ENCODE results near the gene ITPR2.

Gene ITPR2

DNA sequence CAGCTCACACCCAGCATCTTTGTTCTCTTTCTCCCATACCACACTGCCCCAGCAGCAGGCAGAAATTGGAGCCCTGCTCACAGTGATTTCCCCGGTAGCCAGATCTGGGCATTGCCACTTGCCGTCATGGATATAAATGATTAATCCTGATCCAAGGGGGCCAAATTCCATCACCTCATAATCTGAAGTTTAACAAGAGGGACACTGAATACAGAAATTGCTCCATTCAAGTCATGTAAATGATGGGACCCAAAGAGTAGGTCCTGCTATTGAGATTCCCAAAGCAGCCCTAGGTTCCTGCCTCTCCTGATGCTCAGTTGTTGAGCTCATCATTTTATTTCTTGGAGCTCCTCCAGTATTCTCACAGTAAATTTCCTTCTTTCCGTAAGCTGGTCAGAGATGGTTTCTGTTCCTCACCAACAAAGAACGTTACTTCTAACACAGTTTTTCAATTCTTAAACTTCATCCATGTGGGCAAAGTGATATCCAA is 11.7 kb downstream of the ITPR2 start:
- DNase-seq: no peak

DNA sequence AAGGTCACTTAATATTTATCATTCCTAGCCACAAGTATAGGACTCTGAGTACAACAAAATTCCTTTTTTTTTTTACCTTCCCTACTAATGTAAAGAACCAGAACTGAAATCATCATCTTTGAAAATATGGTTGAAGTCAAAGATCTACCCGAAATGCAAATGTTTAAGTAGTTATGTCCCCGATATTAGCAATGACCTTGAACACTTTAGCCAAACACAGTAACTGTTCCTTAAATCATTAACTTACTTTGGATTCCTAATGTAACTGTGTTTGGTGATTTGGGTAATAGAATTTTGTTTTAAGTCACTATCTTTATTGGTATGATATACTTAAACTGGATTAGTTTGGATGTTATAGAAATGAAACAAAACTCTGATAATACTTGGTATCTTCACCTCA is 14.4 kb downstream of the ITPR2 start:
- no peak for DNase-seq

DNA sequence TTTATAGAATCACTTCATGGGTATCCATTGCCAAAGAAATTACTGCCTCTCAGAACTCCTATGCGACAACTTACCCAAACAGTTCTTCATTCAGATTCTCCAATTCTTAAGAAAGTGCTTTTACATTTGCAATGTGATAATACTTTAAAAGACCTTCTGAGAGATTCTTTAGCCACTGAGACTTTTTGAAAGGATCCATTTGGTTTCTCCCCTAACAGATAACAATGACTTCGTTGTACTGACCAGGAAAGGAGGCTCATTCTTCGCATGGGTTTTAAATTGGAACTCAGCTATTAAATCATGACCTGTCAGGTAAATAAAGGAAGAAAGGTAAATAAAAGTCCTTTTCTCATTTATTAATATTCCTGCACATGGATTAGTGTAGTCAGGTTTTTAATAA is 14.8 kb downstream of the ITPR2 start:
- DNase-seq: no peak

DNA sequence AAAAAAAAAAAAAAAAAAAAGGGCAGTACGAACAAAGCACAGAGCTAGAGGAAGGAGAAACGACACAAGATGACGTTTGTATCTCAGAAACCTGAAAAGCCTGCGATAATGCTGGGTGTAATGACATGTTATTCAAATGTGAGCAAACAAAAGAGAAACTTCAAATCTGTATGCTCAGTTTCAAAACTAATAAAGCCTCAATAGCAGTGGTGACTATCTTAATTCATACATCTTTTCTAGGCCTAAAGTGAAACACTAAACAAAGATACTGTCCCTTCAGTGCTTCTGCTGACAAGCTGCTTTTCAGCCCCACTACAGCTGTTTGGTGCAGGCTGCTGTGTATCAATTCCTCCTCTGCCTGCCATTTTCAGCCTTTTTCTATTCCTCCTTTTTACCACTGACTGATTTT is 15.8 kb downstream of the ITPR2 start:
- no peak for DNase-seq

DNA sequence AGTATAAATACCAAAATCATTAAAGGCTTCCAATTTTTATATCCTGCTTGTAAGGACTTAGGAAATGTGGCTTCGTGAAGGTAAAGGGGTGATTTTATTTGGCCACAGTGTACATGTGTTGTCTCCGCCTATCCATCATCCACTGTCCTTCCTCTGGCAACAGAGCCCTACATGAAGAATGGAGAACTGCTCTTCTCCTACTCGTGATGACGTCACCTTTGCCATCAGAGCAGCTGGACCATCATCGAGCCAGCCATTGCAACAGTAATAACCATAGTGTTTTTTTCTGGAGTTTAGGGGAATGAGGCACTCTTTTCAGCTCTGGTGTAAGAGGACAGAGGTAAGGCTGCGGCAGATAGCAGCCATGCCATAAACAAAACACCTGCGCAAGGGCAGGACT is 19.2 kb downstream of the ITPR2 start:
- DNase-seq: no peak

DNA sequence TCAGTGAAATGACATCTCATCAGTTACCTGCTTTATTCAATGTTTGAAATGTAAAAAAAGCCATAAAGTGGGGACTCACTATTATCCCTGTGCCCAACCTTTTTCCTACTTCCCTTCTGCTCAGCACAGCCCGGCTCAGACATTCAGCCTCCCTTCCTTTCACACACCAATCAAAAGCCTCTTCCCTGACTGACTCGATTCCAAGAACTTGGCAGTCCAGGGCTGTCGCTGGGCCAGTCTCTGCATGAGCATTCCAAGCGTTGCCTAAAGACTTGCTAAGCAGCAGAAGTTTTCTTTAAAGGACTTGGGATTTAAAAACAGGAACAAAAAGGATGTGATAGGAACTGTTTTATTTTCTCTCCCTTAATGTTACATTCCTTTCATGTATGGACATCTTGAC is 22.7 kb downstream of the ITPR2 start:
- no peak for DNase-seq

DNA sequence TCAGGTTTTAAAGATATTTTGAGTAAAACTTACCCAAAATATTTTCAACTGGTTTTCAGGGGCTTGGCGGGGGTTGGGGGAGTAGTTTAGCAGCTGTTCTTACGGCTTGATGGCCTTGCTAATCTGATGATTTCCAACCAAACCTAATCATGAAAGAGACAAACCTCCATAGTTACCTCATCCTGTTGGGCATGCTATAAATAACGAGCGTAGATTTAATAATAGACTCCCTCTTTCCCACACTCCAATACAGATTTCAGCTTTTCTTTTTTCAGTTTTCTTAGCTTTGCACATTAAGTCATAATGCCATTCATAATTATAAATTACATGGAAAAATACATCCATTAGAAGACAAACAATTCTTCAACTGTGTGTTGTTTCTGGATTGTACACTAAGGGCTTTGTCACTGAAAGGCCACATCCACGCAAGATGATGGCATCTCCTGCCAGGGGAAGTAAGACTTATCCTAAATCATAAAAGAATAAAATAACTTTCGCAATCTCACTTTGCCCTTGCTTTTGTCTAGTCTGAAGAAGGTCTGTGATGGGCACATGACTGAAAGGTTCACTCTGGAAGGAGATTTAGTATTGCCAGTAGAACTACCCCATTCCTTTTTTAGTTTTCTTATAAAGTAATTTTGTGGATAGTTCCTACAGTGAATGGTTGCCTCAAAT is 23.2 kb downstream of the ITPR2 start:
- DNase-seq: no peak

DNA sequence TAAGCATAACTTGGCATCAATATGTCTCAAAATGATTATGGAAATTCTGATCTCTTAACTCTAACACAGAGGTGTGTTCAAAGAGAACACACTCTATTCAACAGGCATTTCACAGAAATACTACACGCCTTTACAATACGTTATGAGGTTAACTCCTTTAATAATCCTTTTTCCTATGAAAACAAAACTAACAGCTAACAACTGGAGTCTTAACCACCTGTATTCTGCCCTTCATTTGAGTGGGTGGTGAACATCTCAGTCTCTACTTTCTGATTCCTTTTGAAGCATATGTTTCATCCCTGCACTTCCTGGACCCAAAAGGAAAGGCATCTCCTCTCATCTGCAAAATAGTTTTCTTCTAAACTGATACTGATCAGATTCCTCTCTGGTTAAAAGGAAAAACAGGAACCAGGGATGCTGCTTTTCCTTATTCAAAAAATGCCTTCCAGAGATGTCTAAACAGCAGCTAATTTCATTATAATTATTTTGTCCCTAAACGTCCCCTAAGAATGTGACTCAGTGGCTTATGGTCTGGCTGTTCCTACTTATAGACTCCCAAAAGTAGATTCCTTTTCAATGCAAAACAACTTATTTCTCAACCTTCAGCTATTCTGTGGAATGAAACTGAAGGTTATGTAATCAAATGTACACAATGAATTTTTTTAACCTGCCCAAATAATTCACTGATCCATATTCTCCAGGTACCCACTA is 24.1 kb downstream of the ITPR2 start:
- DNase-seq: no peak

DNA sequence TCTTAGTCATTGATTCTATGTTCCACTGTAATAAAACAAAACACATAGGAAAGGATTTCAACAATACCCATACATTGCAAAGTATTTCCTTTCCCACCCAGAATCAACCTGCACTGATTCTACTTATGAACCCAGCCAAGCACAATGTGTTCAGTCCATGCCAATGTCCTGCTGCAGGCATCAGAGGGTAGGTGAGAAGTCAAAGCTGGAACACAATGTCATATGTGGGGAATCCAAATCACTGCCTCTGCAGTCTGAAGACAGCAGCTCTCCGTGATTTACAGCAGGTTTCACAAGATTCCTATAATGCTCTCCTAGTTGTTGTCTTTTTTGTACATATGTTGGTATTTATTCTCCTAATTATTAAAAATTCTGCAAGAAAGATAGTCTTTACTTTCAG is 25.7 kb downstream of the ITPR2 start:
- DNase-seq: no peak

DNA sequence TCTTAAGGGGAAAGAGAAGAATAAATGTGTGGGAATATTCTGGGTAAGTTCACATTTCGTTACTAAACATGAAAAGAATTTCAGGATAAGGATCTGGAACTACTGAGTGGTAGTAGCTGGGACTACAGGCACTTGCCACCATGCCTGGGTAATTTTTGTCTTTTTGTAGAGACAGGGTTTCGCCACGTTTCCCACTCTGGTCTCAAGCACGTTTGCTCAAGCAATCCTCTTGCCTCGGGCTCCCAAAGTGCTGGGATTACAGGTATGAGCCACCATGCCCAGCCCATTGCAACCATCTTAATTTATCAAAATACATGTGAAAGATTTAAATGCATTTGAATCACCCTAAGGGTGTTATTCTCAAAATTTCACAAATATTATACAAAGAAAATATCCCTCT is 26.4 kb downstream of the ITPR2 start:
- DNase-seq: no peak

DNA sequence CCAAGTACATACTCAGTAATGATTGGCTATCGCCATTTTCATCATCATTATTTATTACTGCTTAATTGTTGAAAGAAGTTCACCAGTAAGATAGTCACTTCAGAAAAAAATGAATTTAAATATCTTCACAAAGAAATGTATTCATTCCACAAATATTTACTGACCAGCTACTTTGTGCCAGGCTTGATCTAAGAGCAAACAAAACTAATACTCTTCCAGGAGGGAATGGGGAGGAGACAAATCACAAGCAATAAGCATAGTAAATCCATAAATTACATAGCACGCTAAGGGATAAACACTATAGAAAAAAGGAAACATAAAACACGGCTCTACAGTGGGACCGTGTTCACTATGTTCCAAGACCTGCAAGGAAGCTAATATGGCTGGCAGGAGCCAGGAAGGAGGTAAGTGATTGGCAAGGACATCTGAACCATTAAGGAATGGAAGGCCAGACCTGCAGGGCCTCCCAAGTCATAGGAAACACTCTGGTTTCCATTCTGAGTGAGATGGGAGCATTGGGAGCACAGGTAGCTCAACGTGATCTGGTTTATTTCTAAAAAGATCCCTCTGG is 27.5 kb downstream of the ITPR2 start:
- DNase-seq: no peak

DNA sequence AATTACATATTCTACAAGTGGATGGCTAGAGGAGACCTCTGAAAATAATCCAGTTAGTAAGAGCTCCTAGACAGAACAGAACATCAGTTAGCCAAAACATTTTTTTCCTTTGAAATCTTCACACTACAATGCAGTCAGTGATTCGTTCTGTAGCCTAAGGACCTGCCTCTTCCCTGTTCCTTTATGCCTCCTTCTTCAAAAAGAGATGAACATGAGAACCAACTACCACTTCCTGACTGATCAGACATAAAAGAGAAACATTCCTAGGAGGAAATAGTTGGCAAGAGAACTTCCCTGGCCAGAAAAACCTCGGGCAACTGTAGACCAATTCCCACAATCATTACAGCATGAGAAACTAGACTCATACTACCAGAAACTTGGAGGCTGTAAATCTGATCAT is 29.4 kb downstream of the ITPR2 start:
- DNase-seq: no peak

DNA sequence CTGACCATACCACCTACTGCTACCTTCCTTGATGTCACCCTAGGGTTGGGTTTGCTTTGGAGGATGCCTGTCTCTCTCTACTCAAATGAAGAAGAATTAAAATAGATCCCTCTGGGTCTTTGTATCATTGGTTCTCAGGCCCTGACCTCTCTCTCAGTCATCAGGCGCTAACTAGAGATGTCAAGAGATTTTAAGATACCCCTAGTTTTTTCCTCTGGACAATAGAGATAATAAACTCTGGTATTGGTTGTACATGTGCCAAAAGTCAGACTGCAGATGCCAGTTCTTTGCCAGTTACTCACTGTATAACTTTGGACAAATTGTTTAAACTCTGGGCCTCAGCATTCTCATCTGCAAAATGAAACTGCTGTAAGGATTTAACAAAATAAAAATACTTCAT is 31.5 kb downstream of the ITPR2 start:
- DNase-seq: no peak

DNA sequence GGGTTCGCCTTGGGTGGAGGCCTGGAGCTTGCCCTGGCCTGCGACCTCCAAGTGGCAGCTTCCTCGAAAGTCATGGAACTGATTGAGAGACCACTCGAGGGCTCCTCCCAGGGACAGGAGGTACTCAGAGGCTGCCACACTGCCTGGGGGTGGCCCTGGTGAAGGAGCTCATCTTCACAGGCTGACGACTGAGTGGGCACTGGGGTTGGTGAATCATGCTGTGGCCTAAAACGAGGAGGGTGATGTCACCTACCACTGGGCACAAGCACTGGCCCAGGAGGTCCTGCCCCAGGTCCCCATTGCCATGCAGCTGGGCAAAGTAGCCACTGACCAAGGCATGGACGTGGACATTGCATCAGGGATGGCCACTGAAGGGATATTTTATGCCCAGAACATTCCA is 32.1 kb downstream of the ITPR2 start:
- DNase-seq: no peak

DNA sequence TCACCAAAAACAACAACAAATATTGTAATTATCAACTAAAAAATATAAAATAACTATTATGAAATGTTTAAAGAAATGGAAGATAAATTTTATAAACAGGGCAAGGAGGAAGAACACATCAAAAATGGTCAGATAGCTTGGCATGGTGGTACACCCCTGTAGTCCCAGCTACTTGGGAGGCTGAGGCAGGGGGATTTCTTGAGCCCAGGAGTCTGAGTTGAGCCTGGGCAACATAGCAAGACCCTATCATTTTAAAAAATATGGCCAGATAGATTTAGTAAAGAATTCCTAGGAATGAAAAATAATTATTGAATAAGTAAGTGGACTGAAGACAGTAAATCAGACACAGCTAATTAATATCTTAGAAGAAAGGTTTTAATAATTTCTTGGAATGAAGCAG is 32.6 kb downstream of the ITPR2 start:
- no peak for DNase-seq

DNA sequence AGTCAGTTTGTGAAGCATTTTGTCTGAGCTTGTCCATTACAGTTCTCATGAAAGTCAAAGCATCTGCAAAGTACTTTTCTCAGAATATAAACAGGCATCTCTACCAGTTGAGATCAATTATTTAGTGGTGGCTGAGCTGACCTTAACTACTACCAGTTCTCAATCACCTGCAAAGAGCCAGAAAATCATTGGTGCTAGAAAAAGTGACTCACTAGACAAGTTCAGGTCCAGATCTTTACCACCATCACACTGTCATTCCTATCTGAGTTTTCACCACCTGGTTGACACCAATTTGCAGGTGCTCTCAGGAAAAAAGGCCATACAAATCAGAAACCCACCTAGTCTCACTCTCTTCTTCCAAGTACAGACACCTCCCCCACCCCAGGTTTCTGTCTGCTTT is 33.3 kb downstream of the ITPR2 start:
- no peak for DNase-seq

DNA sequence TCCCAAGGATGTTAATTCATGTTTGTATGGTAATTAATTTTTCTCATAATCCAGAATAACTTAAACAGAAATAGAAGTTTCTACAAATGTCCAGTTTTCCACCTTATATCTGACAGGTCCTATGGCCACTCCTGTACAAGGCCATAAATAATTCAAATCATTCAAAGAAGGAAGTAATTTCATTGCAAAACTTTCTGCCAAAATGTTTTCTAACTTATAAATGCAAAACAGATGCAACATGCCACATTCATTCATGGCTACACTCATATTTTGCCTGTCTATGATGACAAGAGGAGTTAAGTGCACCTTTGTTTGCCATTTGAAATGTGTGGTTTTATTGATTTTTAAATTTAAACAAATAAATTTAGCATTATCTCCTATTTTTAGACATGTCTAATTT is 34.4 kb downstream of the ITPR2 start:
- DNase-seq: no peak

DNA sequence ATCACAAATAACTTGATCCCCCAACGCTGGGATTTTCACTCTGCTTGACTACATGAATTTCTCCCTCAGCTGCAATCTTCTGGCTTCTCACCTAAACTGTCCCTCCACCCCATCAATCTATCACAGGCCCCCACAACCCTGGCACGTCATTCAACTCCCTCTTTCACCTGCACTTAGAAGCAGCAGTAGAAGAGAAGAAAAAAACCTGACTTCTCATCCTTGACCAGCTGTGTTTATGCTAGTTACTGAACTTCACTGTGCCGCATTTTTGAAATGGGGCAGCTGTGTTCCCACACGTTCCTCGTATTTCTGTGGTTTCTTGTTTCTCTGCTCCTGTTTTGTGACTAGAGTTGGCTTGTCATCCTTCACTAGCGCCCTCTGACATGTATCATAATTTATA is 35.0 kb downstream of the ITPR2 start:
- DNase-seq: no peak

DNA sequence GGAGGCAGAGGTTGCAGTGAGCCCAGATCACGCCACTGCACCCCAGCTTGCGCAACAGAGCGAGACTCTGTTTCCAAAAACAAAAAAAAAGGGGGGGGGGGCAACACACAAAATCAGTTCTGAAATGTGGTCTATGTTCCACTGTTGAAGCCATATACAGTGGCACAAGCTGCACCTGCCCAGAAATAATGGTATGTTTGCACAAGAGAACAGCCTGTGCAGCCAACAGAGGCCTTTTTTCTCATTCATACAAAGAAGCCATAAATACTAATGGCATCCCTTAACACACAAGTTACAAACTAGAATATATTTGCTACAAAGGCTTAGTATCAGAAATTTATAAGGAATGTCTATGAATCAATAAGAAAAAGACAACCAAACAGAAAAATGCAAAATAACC is 37.1 kb downstream of the ITPR2 start:
- no peak for DNase-seq

DNA sequence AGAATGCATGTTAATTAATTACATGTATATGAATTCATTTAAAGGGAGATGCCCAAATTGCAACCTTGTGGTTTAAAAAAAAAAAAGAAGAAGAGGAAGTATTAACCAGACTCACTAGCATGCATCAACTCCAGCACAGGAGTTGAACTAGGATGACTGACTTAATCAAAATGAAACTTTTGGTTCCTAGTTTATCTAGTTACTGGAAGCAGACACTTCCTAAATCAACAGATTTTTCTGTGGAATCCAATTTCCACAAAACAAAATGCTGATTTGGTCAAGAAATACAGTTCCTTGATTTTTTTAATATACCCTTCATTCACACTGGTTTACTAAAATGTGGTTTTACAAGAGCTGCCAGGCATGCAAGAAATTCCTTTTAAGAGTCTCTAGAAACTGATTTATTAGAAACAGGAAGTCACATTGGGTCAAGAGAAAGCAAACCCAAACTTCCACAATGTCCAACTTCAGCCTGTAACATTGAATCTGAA is 41.6 kb downstream of the ITPR2 start:
- DNase-seq: no peak

DNA sequence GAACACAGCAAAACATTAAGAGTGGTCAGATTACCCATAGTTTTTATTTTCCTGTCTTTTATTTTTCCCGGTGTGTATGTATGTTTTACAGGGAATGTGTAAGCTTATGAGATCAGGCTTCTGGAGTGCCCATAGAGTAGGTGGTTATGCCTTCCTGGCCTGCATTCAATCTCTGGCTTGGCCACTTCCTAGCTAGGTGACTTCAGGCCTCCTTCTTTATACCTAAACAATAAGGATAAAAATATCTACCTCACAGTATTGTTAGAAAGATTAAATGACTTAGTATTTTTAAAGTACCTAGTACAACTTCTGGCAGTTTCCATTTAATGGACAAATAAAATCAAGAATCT is 42.4 kb downstream of the ITPR2 start:
- no peak for DNase-seq

DNA sequence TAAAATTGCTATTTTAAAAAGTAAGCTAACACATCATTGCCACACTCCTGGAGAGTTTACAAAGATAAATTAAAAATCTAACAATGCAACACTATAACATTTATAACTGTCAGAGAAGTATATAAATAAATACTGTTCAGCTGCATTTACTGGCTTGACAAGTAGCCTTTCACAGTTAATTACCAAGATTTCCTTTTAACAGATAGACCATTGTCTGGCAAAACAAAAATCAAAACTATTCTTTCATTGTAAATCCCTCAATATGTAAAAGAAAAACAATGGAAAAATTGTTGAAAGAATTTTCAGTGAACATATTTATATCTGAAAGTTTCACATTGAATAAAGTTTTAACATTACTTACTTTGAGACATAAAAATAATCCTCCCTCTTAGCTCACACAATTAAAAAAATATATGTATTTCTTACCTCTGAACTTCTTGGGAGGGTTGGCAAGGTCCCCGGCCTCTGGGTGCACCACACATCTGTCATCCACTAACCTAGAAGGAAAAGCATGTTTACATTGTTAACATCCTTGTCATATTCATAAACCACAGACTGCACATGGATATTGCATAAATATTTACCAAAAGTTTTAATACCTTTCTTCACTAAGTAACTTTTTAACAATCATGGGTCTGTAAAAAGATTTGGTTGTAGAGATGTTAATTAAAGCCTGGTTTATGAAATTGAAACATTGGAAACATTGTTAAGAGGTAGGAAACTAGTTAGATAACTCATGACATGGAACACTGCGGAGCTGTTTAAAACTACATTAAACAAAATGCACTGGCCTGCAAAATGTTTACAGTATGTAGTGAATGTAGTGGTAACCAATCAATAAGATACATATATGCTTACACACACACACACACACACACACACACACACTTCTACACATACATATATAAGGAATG is 43.0 kb downstream of the ITPR2 start:
- no peak for DNase-seq

DNA sequence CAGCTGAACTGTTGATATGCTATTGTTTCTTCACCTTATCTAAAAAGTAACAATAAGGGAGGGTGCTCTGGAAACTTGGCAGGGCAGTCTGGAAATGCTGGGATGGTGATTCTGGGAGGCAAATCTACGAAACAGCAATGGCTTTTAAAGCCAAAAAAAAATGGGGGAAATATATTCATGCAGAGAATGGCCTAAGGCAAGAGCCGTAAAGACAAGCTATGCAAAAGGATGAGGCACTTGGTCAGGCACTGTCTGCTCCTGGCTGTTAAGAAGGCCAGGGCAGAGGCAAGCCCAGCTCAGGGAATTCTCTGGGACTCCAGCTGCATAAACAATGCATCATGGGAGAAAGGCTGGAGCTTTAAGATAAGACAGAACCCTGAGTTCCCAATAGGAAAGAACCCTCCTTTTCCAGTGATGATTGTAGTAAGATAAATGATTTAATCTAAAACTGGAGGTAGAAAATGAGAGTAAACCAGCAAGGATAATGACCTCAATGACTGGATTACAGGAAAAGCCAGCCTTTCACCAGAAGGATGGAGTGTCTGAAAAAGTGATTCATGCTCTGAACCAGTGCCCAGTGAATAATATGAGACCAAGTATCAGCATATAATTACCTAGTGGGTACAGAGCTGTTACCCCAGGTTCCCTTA is 46.0 kb downstream of the ITPR2 start:
- no peak for DNase-seq

All from activated CD4-positive, alpha-beta T cell treated with anti-CD3 and anti-CD28 coated beads, Interleukin-2, amount 50 U/mL, for 48 hours (primary cell).